Measurements from ENCODE around the gene TRIO.

GRCh38 chr5:14134083-14134482, 9.1 kb upstream of the TRIO start:
- TF ChIP-seq POLR2AphosphoS5 (IDR thresholded peaks at IDR 0.05; ENCODE audit: borderline replicate concordance, low read depth, low read length) (no peak), EZH2 (IDR thresholded peaks at IDR 0.05) (no peak), FOXP2 (optimal IDR thresholded peaks at IDR 0.05; ENCODE audit: control extremely low read depth, extremely low read length, insufficient read depth) (no peak)
